Liver (tissue), 9 donors: ENCODE measurements around the gene DNAL1. TPM values are rescaled to one million over a fixed set of nuclear protein-coding genes. Genes with fewer than 3 reads are reported as not detected.
A peak's percentile ranks its signal among the peaks of the same experiment; 100 is the strongest.

Experiments
- DNase-seq: peaks from one replicate; pipeline ENCODE4 v3.0.0-alpha.2; 2017; ENCODE audit warnings: low spot score
- H3K27ac ChIP-seq, 2 donors: one replicate each; pipeline ENCODE4 v1.7.0; 2013; ENCODE audit warnings: inconsistent platforms in 2 of 2, low read length in 2 of 2, control low read depth in 1 of 2, low read depth in 1 of 2, mild to moderate bottlenecking in 1 of 2
- H3K27me3 ChIP-seq, 4 donors: one replicate each; pipeline versions ENCODE4 v1.6.1 to v1.7.0; 2013; ENCODE audit warnings: low read length in 3 of 4, inconsistent platforms in 1 of 4, mild to moderate bottlenecking in 1 of 4, moderate library complexity in 1 of 4; ENCODE audit not compliant: control insufficient read depth in 4 of 4, insufficient read depth in 4 of 4
- H3K36me3 ChIP-seq, 4 donors: one replicate each; pipeline versions ENCODE4 v1.6.1 to v1.7.0; 2013; ENCODE audit warnings: low read length in 3 of 4, mild to moderate bottlenecking in 3 of 4, low read depth in 1 of 4, moderate library complexity in 1 of 4; ENCODE audit not compliant: control insufficient read depth in 4 of 4, insufficient read depth in 3 of 4
- H3K4me1 ChIP-seq, 4 donors: one replicate each; pipeline versions ENCODE4 v1.6.1 to v1.7.0; 2013; ENCODE audit warnings: low read length in 3 of 4, mild to moderate bottlenecking in 3 of 4, moderate library complexity in 1 of 4; ENCODE audit not compliant: control insufficient read depth in 4 of 4, insufficient read depth in 4 of 4
- H3K4me3 ChIP-seq, 3 donors: one replicate each; pipeline versions ENCODE4 v1.6.1 to v1.7.0; 2013; ENCODE audit warnings: low read length in 3 of 3, control low read depth in 1 of 3, low read depth in 1 of 3, mild to moderate bottlenecking in 1 of 3
- H3K9ac ChIP-seq, 2 donors: one replicate each; pipeline ENCODE4 v1.7.0; 2013; ENCODE audit warnings: low read length in 2 of 2, mild to moderate bottlenecking in 2 of 2, moderate library complexity in 2 of 2, control low read depth in 1 of 2, low read depth in 1 of 2
- H3K9me3 ChIP-seq, 4 donors: one replicate each; pipeline versions ENCODE4 v1.6.1 to v1.7.0; 2013; ENCODE audit warnings: low read length in 3 of 4; ENCODE audit not compliant: control insufficient read depth in 4 of 4
- EGR1 ChIP-seq, 2 donors: IDR thresholded peaks; 2 replicates each; pipeline ENCODE4 v1.6.1; 2016 to 2018; ENCODE audit warnings: antibody characterized with exemption in 2 of 2, low read depth in 2 of 2
- FOXA1 ChIP-seq: IDR thresholded peaks from 2 replicates; pipeline ENCODE4 v1.6.1; 2016; ENCODE audit warnings: antibody characterized with exemption
- FOXA2 ChIP-seq: IDR thresholded peaks from 2 replicates; pipeline ENCODE4 v1.6.1; 2016; ENCODE audit warnings: antibody characterized with exemption
- GABPA ChIP-seq, 2 donors: IDR thresholded peaks in 1 of 2; conservative IDR thresholded peaks in 1 of 2; 2 replicates each; pipeline ENCODE4 v1.6.1; 2016; ENCODE audit warnings: antibody characterized with exemption in 2 of 2, mild to moderate bottlenecking in 1 of 2, moderate library complexity in 1 of 2
- HNF4G ChIP-seq: IDR thresholded peaks from 2 replicates; pipeline ENCODE4 v1.6.1; 2016; ENCODE audit warnings: antibody characterized with exemption
- JUND ChIP-seq, 2 donors: IDR thresholded peaks; 2 replicates each; pipeline ENCODE4 v1.6.1; 2016; ENCODE audit warnings: antibody characterized with exemption in 2 of 2
- NR2F2 ChIP-seq: IDR thresholded peaks from 2 replicates; pipeline ENCODE4 v1.6.1; 2016; ENCODE audit warnings: antibody characterized with exemption
- RAD21 ChIP-seq, 2 donors: IDR thresholded peaks; 2 replicates each; pipeline ENCODE4 v1.6.1; 2016; ENCODE audit warnings: antibody characterized with exemption in 2 of 2, mild to moderate bottlenecking in 2 of 2
- RXRA ChIP-seq, 2 donors: IDR thresholded peaks; 2 replicates each; pipeline ENCODE4 v1.6.1; 2017 to 2018; ENCODE audit warnings: antibody characterized with exemption in 2 of 2, mild to moderate bottlenecking in 1 of 2
- SP1 ChIP-seq: IDR thresholded peaks from 2 replicates; pipeline ENCODE4 v1.6.1; 2018; ENCODE audit warnings: antibody characterized with exemption, mild to moderate bottlenecking
- TAF1 ChIP-seq: conservative IDR thresholded peaks from 2 replicates; pipeline ENCODE4 v1.6.1; 2016; ENCODE audit warnings: antibody characterized with exemption, mild to moderate bottlenecking
- YY1 ChIP-seq: IDR thresholded peaks from 2 replicates; pipeline ENCODE4 v1.6.1; 2016; ENCODE audit warnings: antibody characterized with exemption, mild to moderate bottlenecking
- WGBS: extraction: QIAGEN DNeasy Blood & Tissue Kit; methylation state at CpG from one replicate; pipeline ENCODE4 v1.1.7; 2013; 5-methylcytosine and 5-hydroxymethylcytosine counted together
- polyA plus RNA-seq, 2 donors: library from polyadenylated mRNA; stranded (reverse) in 1 of 2; unstranded in 1 of 2; fragments of 200-250 nt in 1 of 2; fragments of >200 nt in 1 of 2; fragmentation: Nextera tagmentation in 1 of 2; extraction: Ambion mirVana in 1 of 2; gene quantifications; one replicate each; pipeline versions ENCODE4 v1.2.1 to v1.2.3, GENCODE V29; 2013 to 2015
- total RNA-seq, 2 donors: library from RNA; depleted of rRNA; stranded (reverse); fragments of >200 nt; gene quantifications; one replicate each; pipeline ENCODE4 v1.2.3, GENCODE V29; 2014
- TF ChIP-seq, protein P1 (sequence below): IDR thresholded peaks from 2 replicates; pipeline ENCODE4 v1.6.1; 2016; ENCODE audit warnings: antibody characterized with exemption, mild to moderate bottlenecking
- TF ChIP-seq, protein P2 (sequence below): fragments of 150-350 bp; IDR thresholded peaks from 2 replicates; pipeline ENCODE4 v1.5.1; 2017; ENCODE audit warnings: improper control_type of control experiment, low read depth, low read length; ENCODE audit not compliant: missing input control
- donor health status: healthy.
- donor health status: healthy.
- donor health status: healthy.
- donor health status: healthy.
- donor health status: healthy.

The DNAL1 gene
- total and polyA plus RNA-seq, 4 donors, result 1.9 to 3.4 (median 2.4) TPM

- Histone ChIP-seq H3K27ac (no peak overlapping the region), H3K9me3 (no peaks in the 10 kb centered on the region), H3K4me3 (no peak overlapping the region), H3K4me1 (no peaks in the 10 kb centered on the region), H3K27me3 (no peaks in the 10 kb centered on the region), H3K36me3 (no peaks in the 10 kb centered on the region), H3K9ac (no peak overlapping the region)
- 87% methylated on average over 2 of the region's 2 CpGs for WGBS
- TF ChIP-seq YY1 (no peak), HNF4G (no peak), JUND (IDR thresholded peaks at IDR 0.05) (no peak), NR2F2 (no peak), FOXA1 (no peak)
- TF ChIP-seq, protein P1, sequence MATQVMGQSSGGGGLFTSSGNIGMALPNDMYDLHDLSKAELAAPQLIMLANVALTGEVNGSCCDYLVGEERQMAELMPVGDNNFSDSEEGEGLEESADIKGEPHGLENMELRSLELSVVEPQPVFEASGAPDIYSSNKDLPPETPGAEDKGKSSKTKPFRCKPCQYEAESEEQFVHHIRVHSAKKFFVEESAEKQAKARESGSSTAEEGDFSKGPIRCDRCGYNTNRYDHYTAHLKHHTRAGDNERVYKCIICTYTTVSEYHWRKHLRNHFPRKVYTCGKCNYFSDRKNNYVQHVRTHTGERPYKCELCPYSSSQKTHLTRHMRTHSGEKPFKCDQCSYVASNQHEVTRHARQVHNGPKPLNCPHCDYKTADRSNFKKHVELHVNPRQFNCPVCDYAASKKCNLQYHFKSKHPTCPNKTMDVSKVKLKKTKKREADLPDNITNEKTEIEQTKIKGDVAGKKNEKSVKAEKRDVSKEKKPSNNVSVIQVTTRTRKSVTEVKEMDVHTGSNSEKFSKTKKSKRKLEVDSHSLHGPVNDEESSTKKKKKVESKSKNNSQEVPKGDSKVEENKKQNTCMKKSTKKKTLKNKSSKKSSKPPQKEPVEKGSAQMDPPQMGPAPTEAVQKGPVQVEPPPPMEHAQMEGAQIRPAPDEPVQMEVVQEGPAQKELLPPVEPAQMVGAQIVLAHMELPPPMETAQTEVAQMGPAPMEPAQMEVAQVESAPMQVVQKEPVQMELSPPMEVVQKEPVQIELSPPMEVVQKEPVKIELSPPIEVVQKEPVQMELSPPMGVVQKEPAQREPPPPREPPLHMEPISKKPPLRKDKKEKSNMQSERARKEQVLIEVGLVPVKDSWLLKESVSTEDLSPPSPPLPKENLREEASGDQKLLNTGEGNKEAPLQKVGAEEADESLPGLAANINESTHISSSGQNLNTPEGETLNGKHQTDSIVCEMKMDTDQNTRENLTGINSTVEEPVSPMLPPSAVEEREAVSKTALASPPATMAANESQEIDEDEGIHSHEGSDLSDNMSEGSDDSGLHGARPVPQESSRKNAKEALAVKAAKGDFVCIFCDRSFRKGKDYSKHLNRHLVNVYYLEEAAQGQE, result no peak
- DNase-seq, result no peak
These were observed 17.6 kb upstream of the DNAL1 start for GRCh38 chr14:73627151-73627558.

DNA sequence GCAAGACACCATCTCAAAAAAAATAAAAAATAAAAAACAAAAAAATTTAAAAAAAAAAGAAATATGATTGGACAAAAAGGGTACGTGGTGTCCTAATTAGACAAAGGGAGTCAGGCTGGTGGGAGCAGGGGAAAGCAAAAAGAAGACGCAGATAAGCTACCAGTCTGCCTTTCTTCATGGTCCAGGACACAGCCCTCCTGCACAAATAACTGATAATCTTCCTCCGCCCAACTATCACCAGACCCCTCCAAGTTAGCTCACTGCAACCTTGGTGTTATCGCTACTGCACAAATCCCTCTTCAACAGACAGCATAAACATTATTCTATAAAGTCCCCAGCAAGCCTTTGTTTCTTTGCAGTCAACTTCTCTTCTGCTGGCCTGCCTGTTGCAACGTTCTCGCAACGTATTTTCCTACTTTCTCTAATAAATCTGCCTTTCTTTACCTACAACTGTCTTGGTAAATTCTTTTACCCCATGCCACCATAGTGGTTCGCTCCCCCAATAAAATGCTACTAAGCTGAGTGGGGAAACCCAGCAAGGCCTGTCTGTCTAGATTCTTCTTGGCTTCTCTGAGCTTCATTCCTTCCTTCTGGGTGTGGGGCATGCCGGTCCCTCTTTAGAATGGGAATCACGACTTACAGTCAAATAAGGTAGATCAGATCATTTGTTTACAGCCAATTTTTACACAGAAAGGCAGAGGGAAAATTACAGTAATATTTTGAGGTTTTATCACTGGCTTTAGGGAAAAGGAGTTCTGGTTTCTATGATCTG, 14.6 kb upstream of the DNAL1 start:
- H3K36me3 ChIP-seq, result no peaks in the 10 kb centered on the region
- TF ChIP-seq RXRA (IDR thresholded peaks at IDR 0.05), result no peak
- no peak for TF ChIP-seq EGR1 (IDR thresholded peaks at IDR 0.05; ENCODE audit: low read depth in 2 of 2)
- no peak for TF ChIP-seq TAF1
- no peak for TF ChIP-seq FOXA2
- TF ChIP-seq RAD21 (IDR thresholded peaks at IDR 0.05), result no peak
- TF ChIP-seq GABPA (IDR thresholded peaks at IDR 0.05 in 1 of 2, conservative IDR thresholded peaks at IDR 0.05 in 1 of 2), result no peak
- TF ChIP-seq HNF4G, result no peak
- TF ChIP-seq FOXA1, result no peak
- TF ChIP-seq NR2F2, result no peak
- TF ChIP-seq JUND (IDR thresholded peaks at IDR 0.05), result no peak
- no peak overlapping the region for H3K9ac ChIP-seq
- no peak overlapping the region for H3K27ac ChIP-seq
- H3K9me3 ChIP-seq, result no peaks in the 10 kb centered on the region
- peaks cover 0 to 13% (median 9%) of the 10 kb centered on the region in 4 donors for H3K4me1 ChIP-seq
- no peaks in the 10 kb centered on the region for H3K27me3 ChIP-seq
- H3K4me3 ChIP-seq, result no peak overlapping the region
- WGBS, result 94% methylated on average over 10 of the region's 10 CpGs
- no peak for DNase-seq

- DNase-seq, result peak; percentile 67
- Histone ChIP-seq H3K4me1 (peaks cover 0 to 18% (median 15%) of the 10 kb centered on the region in 4 donors), H3K4me3 (peak overlapping the region; percentile 56 to 63 (median 61)), H3K36me3 (no peaks in the 10 kb centered on the region), H3K9me3 (no peaks in the 10 kb centered on the region), H3K9ac (peak overlapping the region; percentile 74 to 77), H3K27me3 (no peaks in the 10 kb centered on the region), H3K27ac (peak overlapping the region; percentile 79 to 87)
- WGBS, result 9% methylated on average over 44 of the region's 44 CpGs
- TF ChIP-seq, protein P2, sequence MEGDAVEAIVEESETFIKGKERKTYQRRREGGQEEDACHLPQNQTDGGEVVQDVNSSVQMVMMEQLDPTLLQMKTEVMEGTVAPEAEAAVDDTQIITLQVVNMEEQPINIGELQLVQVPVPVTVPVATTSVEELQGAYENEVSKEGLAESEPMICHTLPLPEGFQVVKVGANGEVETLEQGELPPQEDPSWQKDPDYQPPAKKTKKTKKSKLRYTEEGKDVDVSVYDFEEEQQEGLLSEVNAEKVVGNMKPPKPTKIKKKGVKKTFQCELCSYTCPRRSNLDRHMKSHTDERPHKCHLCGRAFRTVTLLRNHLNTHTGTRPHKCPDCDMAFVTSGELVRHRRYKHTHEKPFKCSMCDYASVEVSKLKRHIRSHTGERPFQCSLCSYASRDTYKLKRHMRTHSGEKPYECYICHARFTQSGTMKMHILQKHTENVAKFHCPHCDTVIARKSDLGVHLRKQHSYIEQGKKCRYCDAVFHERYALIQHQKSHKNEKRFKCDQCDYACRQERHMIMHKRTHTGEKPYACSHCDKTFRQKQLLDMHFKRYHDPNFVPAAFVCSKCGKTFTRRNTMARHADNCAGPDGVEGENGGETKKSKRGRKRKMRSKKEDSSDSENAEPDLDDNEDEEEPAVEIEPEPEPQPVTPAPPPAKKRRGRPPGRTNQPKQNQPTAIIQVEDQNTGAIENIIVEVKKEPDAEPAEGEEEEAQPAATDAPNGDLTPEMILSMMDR, result peak; percentile 93
- TF ChIP-seq NR2F2 (no peak), SP1 (peak; percentile 24), YY1 (peak; percentile 52), RXRA (IDR thresholded peaks at IDR 0.05) (peak; percentile 76 to 89)
- TF ChIP-seq, protein P1, result peak; percentile 83
These were observed 11.4 kb upstream of the DNAL1 start for GRCh38 chr14:73633116-73634010.
